ENCODE measurements around the gene SPTSSB. TPM values are rescaled to one million over a fixed set of nuclear protein-coding genes. Genes with fewer than 3 reads are reported as not detected.

The SPTSSB gene
- total RNA-seq, 2 donors from 2014 or later = not detected

DNA sequence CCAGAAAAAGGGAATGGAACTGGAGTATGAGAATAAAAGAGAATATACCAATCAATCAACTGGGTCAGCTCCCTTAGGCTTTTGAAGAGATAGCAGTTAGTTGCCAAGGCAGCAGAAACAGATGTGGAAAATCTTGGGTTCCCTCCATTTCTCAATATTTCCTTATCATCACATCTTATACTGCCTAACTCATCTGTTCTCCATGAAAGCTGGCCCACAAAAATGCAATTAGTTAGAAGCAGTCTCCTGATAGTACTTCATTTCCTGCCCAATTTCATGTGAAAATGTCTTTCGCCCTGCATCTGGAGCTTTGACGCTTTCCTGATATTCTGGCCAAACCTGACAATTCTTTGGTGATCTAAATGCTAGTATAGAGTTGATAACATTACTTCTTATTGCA, 30.1 kb upstream of the SPTSSB start:
- ATAC-seq (ENCODE audit: insufficient number of reproducible peaks, low FRiP score, low read depth) = no peak
- TF ChIP-seq, protein P1, sequence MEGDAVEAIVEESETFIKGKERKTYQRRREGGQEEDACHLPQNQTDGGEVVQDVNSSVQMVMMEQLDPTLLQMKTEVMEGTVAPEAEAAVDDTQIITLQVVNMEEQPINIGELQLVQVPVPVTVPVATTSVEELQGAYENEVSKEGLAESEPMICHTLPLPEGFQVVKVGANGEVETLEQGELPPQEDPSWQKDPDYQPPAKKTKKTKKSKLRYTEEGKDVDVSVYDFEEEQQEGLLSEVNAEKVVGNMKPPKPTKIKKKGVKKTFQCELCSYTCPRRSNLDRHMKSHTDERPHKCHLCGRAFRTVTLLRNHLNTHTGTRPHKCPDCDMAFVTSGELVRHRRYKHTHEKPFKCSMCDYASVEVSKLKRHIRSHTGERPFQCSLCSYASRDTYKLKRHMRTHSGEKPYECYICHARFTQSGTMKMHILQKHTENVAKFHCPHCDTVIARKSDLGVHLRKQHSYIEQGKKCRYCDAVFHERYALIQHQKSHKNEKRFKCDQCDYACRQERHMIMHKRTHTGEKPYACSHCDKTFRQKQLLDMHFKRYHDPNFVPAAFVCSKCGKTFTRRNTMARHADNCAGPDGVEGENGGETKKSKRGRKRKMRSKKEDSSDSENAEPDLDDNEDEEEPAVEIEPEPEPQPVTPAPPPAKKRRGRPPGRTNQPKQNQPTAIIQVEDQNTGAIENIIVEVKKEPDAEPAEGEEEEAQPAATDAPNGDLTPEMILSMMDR (IDR thresholded peaks at IDR 0.05) = no peak

DNA sequence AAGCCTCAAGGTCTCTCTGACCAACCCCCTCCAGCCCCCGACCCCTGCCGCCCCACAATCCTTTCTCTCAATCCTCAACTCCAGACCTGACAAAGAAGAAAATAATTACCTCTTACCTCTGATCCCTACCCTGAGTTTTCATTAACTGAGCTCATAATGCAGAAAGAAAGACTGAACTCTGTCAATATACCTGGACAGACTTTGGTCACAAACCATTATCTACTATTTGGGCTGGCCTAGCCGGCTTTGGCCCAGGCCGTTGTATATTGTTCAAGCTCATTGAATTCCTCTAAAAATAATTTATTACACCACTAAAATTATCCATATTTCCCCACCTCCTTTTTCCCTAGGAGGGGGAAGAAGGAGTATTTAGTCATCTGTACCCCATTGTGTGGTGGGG, 29.3 kb upstream of the SPTSSB start:
- Histone ChIP-seq H3K4me1 (ENCODE audit: control insufficient read depth in 1 of 2, low read depth in 2 of 2) (no peaks in the 10 kb centered on the region), H3K4me3 (no peak overlapping the region), H3K27ac (no peak overlapping the region), H3K27me3 (replicated peaks; ENCODE audit: insufficient read depth) (no peaks in the 10 kb centered on the region), H3K9me3 (no peaks in the 10 kb centered on the region), H3K36me3 (no peaks in the 10 kb centered on the region)
- ATAC-seq (ENCODE audit: insufficient number of reproducible peaks, low FRiP score, low read depth) (no peak), DNase-seq (ENCODE audit: low spot score) (no peak)
- TF ChIP-seq, protein P1 (IDR thresholded peaks at IDR 0.05) = no peak

More for the DNA sequence above, 30.1 kb upstream of the SPTSSB start:
- Histone ChIP-seq H3K4me1 (ENCODE audit: control insufficient read depth in 1 of 2, low read depth in 2 of 2) (no peaks in the 10 kb centered on the region), H3K4me3 (no peak overlapping the region), H3K27ac (no peak overlapping the region), H3K27me3 (replicated peaks; ENCODE audit: insufficient read depth) (no peaks in the 10 kb centered on the region), H3K9me3 (no peaks in the 10 kb centered on the region), H3K36me3 (no peaks in the 10 kb centered on the region)
- DNase-seq (ENCODE audit: low spot score) = no peak

DNA sequence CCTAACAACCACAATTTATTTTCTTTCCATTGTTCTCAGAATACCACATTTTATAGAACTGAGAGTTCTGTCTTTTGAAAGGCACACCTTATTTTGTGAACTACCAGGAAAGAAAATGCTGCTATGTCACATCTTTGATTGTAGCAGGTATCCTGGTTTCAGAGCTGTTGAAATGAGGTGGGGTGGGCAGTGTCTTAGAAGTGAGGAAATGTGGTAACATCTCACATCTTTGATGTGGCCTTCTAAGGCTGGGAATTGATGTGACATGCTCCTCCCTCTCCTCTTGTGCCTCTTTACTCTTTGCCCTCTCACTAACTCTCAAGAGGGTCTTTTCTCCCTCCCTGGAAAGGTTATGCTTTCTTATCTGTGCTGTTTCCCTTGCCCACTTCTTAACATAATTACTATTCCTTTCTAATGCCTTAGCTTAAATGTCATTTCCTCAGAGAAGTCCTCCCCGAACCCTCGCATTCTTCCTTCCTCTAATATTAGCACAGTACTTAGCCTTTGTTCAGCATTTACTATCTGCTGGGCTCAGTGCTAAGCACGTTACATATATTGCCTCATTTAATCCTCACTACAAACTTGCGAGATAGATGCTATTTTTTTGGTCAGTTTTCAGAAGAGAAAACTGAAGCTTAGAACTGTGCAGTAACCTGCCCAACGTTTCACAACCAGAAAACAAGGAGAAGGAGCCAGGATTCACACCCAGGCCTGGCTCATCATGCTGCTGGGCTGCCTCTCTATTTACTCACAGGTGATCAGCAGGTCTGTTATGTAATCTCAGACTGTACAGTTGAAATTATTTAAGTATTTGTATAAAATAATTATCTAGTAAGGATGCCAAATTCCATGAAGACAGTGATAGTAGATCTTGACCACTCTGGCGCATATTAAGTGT, 24.0 kb upstream of the SPTSSB start:
- Histone ChIP-seq H3K36me3 (no peaks in the 10 kb centered on the region), H3K4me1 (ENCODE audit: control insufficient read depth in 1 of 2, low read depth in 2 of 2) (no peaks in the 10 kb centered on the region), H3K4me3 (no peak overlapping the region), H3K27ac (no peak overlapping the region), H3K9me3 (no peaks in the 10 kb centered on the region), H3K27me3 (replicated peaks; ENCODE audit: insufficient read depth) (no peaks in the 10 kb centered on the region)
- TF ChIP-seq, protein P1 (IDR thresholded peaks at IDR 0.05) = no peak
- DNase-seq (ENCODE audit: low spot score) (no peak), ATAC-seq (ENCODE audit: insufficient number of reproducible peaks, low FRiP score, low read depth) (no peak)

DNA sequence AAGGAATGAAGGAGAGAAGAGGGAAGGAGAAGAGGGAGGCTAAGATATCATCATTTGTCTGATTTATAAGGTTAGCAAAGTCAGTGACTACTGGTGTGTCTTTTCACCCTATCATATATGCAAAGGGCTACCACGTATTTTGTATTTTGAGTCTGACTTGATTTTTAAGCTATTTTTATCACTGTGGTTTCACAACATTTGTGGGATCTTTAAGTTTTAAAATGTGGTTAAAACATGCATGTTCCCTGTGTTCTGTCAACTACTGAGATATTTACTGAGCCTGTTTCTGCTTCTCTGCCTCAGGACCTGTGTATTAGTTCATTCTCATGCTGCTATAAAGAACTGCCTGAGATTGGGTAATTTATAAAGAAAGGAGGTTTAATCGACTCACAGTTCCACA, 22.5 kb upstream of the SPTSSB start:
- Histone ChIP-seq H3K27me3 (replicated peaks; ENCODE audit: insufficient read depth) (no peaks in the 10 kb centered on the region), H3K4me1 (ENCODE audit: control insufficient read depth in 1 of 2, low read depth in 2 of 2) (no peaks in the 10 kb centered on the region), H3K4me3 (no peak overlapping the region), H3K27ac (no peak overlapping the region), H3K9me3 (no peaks in the 10 kb centered on the region), H3K36me3 (no peaks in the 10 kb centered on the region)
- DNase-seq (ENCODE audit: low spot score) (no peak), ATAC-seq (ENCODE audit: insufficient number of reproducible peaks, low FRiP score, low read depth) (no peak)
- TF ChIP-seq, protein P1 (IDR thresholded peaks at IDR 0.05) = no peak

DNA sequence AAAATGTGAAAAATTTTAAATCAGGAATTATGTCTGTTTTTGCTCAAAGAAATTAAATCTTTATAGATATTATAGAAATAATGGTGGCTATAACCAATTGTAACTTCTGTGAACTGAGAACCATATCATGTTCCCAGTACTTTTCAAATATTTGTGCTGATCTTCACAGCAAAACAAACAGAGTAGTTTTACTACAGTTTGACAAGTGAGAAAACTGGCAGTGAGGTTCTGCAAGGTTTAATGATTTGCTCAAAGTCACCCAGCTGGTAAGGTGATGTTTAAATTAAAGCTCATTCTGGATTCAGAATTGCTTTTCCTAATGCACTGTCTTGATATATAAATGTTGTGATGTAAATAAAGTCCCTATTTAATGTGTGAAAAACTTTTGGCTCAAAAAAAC, 22.0 kb upstream of the SPTSSB start:
- Histone ChIP-seq H3K27me3 (replicated peaks; ENCODE audit: insufficient read depth) (no peaks in the 10 kb centered on the region), H3K9me3 (no peaks in the 10 kb centered on the region), H3K27ac (no peak overlapping the region), H3K4me3 (no peak overlapping the region), H3K36me3 (no peaks in the 10 kb centered on the region), H3K4me1 (ENCODE audit: control insufficient read depth in 1 of 2, low read depth in 2 of 2) (no peaks in the 10 kb centered on the region)
- DNase-seq (ENCODE audit: low spot score) (no peak), ATAC-seq (ENCODE audit: insufficient number of reproducible peaks, low FRiP score, low read depth) (no peak)
- TF ChIP-seq, protein P1 (IDR thresholded peaks at IDR 0.05) = no peak

All from thoracic aorta (tissue), 2 donors.